ENCODE data around the gene HIPK4.

GRCh38 chr19:40403262-40403984, 13.4 kb upstream of the HIPK4 start:
- TF ChIP-seq JUN (CRISPR knock-in tag; IDR thresholded peaks at IDR 0.05) (no peak), USF2 (CRISPR knock-in tag; IDR thresholded peaks at IDR 0.05) (0 out of 2 replicates have a peak, but pooled peaks have one; percentile 11), CTCF (IDR thresholded peaks at IDR 0.05) (no peak), ATF2 (CRISPR knock-in tag; IDR thresholded peaks at IDR 0.05; ENCODE audit: borderline replicate concordance, low read depth) (no peak), ZSCAN18 (CRISPR knock-in tag; IDR thresholded peaks at IDR 0.05) (no peak), FOXK1 (CRISPR knock-in tag; IDR thresholded peaks at IDR 0.05) (no peak), ZNF219 (CRISPR knock-in tag; IDR thresholded peaks at IDR 0.05; ENCODE audit: borderline replicate concordance) (no peak), USF1 (CRISPR knock-in tag; IDR thresholded peaks at IDR 0.05) (no peak), IRF2 (CRISPR knock-in tag; IDR thresholded peaks at IDR 0.05; ENCODE audit: borderline replicate concordance, low read depth) (no peak), NR3C1 (CRISPR knock-in tag; conservative IDR thresholded peaks at IDR 0.05; ENCODE audit: low read depth) (0 out of 2 replicates have a peak, but pooled peaks have one; percentile 68)

Data from WTC11 (cell line).